Caco-2 (cell line): Measurements from ENCODE around the gene LIMA1. TPM values are rescaled to one million over a fixed set of nuclear protein-coding genes. Genes with fewer than 3 reads are reported as not detected.

Source experiments
- BruUV-seq: library from RNA; stranded (reverse); fragments of 400-500 nt; replicated peaks from 2 replicates; lab custom pipeline; 2021; lab: Mats Ljungman, UMichigan
- CTCF ChIA-PET: fragments of 300-600 bp; sonication (Branson Sonifier 250); formaldehyde crosslinking; loops from one replicate; lab custom pipeline; 2022; ENCODE audit warnings: antibody characterized with exemption; lab: Charles Lee
- POLR2A ChIA-PET: fragments of 300-600 bp; sonication (Branson Sonifier 250); formaldehyde crosslinking; loops from one replicate; lab custom pipeline; 2022; ENCODE audit warnings: antibody characterized with exemption; lab: Charles Lee
- DNase-seq, 2 experiments: peaks; one replicate each; pipeline versions ENCODE4 v3.0.0 to v3.0.0-alpha.2; 2020 to 2022
- H3K27me3 ChIP-seq: replicated peaks from 2 replicates; pipeline ENCODE4 v1.6.0; 2011; ENCODE audit warnings: low read length; ENCODE audit not compliant: control insufficient read depth, insufficient read depth
- H3K36me3 ChIP-seq: 2 replicates; pipeline ENCODE4 v1.5.1; 2011; ENCODE audit warnings: low read length; ENCODE audit not compliant: control insufficient read depth, insufficient read depth
- H3K4me1 ChIP-seq: fragments of 250-450 bp; sonication (Bioruptor Pico); 2 replicates; pipeline ENCODE4 v1.5.1; 2020; ENCODE audit warnings: mild to moderate bottlenecking
- H3K4me3 ChIP-seq: 2 replicates; pipeline ENCODE4 v1.5.1; 2011; ENCODE audit warnings: low read depth, mild to moderate bottlenecking, control low read depth, low read length
- H3K9me3 ChIP-seq: fragments of 250-450 bp; sonication (Bioruptor Pico); 2 replicates; pipeline ENCODE4 v1.5.1; 2020; ENCODE audit warnings: mild to moderate bottlenecking, moderate library complexity
- H3K27ac Mint-ChIP-seq: one replicate; pipeline ENCODE4 v1.8.0; 2022; ENCODE audit warnings: mixed read lengths; ENCODE audit not compliant: unreplicated experiment
- H3K27me3 Mint-ChIP-seq: one replicate; pipeline ENCODE4 v1.8.0; 2022; ENCODE audit warnings: mixed read lengths; ENCODE audit not compliant: insufficient read depth, unreplicated experiment
- H3K36me3 Mint-ChIP-seq: one replicate; pipeline ENCODE4 v1.8.0; 2022; ENCODE audit warnings: mild to moderate bottlenecking, mixed read lengths; ENCODE audit not compliant: insufficient read depth, unreplicated experiment
- H3K4me1 Mint-ChIP-seq: one replicate; pipeline ENCODE4 v1.8.0; 2022; ENCODE audit warnings: low read depth, mixed read lengths; ENCODE audit not compliant: unreplicated experiment
- H3K4me3 Mint-ChIP-seq: one replicate; pipeline ENCODE4 v1.8.0; 2022; ENCODE audit warnings: mild to moderate bottlenecking, moderate library complexity, mixed read lengths; ENCODE audit not compliant: unreplicated experiment
- H3K9me3 Mint-ChIP-seq: one replicate; pipeline ENCODE4 v1.8.0; 2022; ENCODE audit warnings: mixed read lengths; ENCODE audit not compliant: unreplicated experiment
- CTCF ChIP-seq, 2 experiments: fragments of 200-600 bp in 1 of 2; IDR thresholded peaks; 1 replicate in 1 of 2; 2 replicates in 1 of 2; pipeline versions ENCODE4 v1.5.1 to v1.8.0; 2011 to 2022; ENCODE audit warnings: antibody characterized with exemption in 1 of 2, control low read depth in 1 of 2, inconsistent platforms in 1 of 2, low read depth in 1 of 2, low read length in 1 of 2, mild to moderate bottlenecking in 1 of 2, moderate library complexity in 1 of 2; ENCODE audit not compliant: insufficient read depth in 1 of 2, severe bottlenecking in 1 of 2, unreplicated experiment in 1 of 2
- intact Hi-C: fragments of 100-400 bp; cut with micrococcal nuclease; formaldehyde crosslinking; loops from one replicate; pipeline ENCODE4 v1.10.0; 2022; ENCODE audit not compliant: unreplicated experiment
- total RNA-seq: library from RNA; stranded (reverse); gene quantifications from 2 replicates; pipeline ENCODE4 v1.2.3, GENCODE V29; 2022

LIMA1 gene
- total RNA-seq, 1 experiment from 2014 or later, result 50.3 TPM

GRCh38 chr12:50186681-50187080 is 96.6 kb downstream of the LIMA1 start:
- H3K4me3 Mint-ChIP-seq, result no peak overlapping the region
- Histone ChIP-seq H3K4me3 (no peak overlapping the region), H3K9me3 (no peaks in the 10 kb centered on the region), H3K36me3 (no peaks in the 10 kb centered on the region), H3K4me1 (peaks cover 6% of the 10 kb centered on the region; the same call in 1 of the 2 replicates), H3K27me3 (no peaks in the 10 kb centered on the region)
- no peaks in the 10 kb centered on the region for H3K27me3 Mint-ChIP-seq
- no peak for DNase-seq
- ChIA-PET POLR2A (no interaction called here), CTCF (no interaction called here)
- peaks cover 36% of the 10 kb centered on the region for H3K4me1 Mint-ChIP-seq
- intact Hi-C loops, result no loop called here
- peaks cover 29% of the 10 kb centered on the region for H3K36me3 Mint-ChIP-seq
- BruUV-seq, result no TSS peak
- H3K9me3 Mint-ChIP-seq, result no peaks in the 10 kb centered on the region
- no peak for TF ChIP-seq CTCF (IDR thresholded peaks at IDR 0.05; ENCODE audit: insufficient read depth in 1 of 2, low read depth in 1 of 2, low read length in 1 of 2, severe bottlenecking in 1 of 2, unreplicated experiment in 1 of 2)
- H3K27ac Mint-ChIP-seq, result no peak overlapping the region

- DNase-seq, result no peak
- Mint-ChIP-seq H3K4me1 (peaks cover 36% of the 10 kb centered on the region), H3K36me3 (peaks cover 23% of the 10 kb centered on the region), H3K27ac (no peak overlapping the region), H3K9me3 (no peaks in the 10 kb centered on the region), H3K4me3 (no peak overlapping the region), H3K27me3 (no peaks in the 10 kb centered on the region)
- POLR2A ChIA-PET, result no interaction called here
- H3K36me3 ChIP-seq, result no peaks in the 10 kb centered on the region
- H3K9me3 ChIP-seq, result no peaks in the 10 kb centered on the region
- no peak for TF ChIP-seq CTCF (IDR thresholded peaks at IDR 0.05; ENCODE audit: insufficient read depth in 1 of 2, low read depth in 1 of 2, low read length in 1 of 2, severe bottlenecking in 1 of 2, unreplicated experiment in 1 of 2)
- no peaks in the 10 kb centered on the region for H3K27me3 ChIP-seq
- CTCF ChIA-PET, result no interaction called here
- H3K4me3 ChIP-seq, result no peak overlapping the region
- peaks cover 6% of the 10 kb centered on the region; the same call in 1 of the 2 replicates for H3K4me1 ChIP-seq
- intact Hi-C loops, result no loop called here
- BruUV-seq, result no TSS peak
Measured at GRCh38 chr12:50185970-50186663, 97.2 kb downstream of the LIMA1 start.

GRCh38 chr12:50185301-50185895 is 97.9 kb downstream of the LIMA1 start:
- H3K27me3 Mint-ChIP-seq, result no peaks in the 10 kb centered on the region
- H3K9me3 Mint-ChIP-seq, result no peaks in the 10 kb centered on the region
- H3K27ac Mint-ChIP-seq, result no peak overlapping the region
- ChIA-PET CTCF (no interaction called here), POLR2A (no interaction called here)
- peaks cover 36% of the 10 kb centered on the region for H3K4me1 Mint-ChIP-seq
- DNase-seq, result no peak
- TF ChIP-seq CTCF (IDR thresholded peaks at IDR 0.05; ENCODE audit: insufficient read depth in 1 of 2, low read depth in 1 of 2, low read length in 1 of 2, severe bottlenecking in 1 of 2, unreplicated experiment in 1 of 2), result no peak
- H3K4me3 Mint-ChIP-seq, result no peak overlapping the region
- intact Hi-C loops, result no loop called here
- BruUV-seq, result no TSS peak
- Histone ChIP-seq H3K4me3 (no peak overlapping the region), H3K9me3 (no peaks in the 10 kb centered on the region), H3K36me3 (no peaks in the 10 kb centered on the region), H3K4me1 (peaks cover 6% of the 10 kb centered on the region; the same call in 1 of the 2 replicates), H3K27me3 (no peaks in the 10 kb centered on the region)
- peaks cover 22% of the 10 kb centered on the region for H3K36me3 Mint-ChIP-seq
